Body of pancreas (tissue), 4 donors: ENCODE measurements around the gene LIN52.

Experiments used
- POLR2A ChIP-seq, 3 donors: fragments of 450-650 bp; IDR thresholded peaks; one replicate each; pipeline ENCODE4 v1.6.1; 2016; ENCODE audit warnings: antibody characterized with exemption in 3 of 3, mild to moderate bottlenecking in 2 of 3
- TF ChIP-seq, protein P1 (sequence below), 7 experiments: fragments of 450-650 bp in 4 of 7; fragments of 200-600 bp in 3 of 7; sonication (generic) in 3 of 7; IDR thresholded peaks; one replicate each; pipeline ENCODE4 v1.5.1; 2016 to 2019; ENCODE audit warnings: antibody characterized with exemption in 7 of 7

DNA sequence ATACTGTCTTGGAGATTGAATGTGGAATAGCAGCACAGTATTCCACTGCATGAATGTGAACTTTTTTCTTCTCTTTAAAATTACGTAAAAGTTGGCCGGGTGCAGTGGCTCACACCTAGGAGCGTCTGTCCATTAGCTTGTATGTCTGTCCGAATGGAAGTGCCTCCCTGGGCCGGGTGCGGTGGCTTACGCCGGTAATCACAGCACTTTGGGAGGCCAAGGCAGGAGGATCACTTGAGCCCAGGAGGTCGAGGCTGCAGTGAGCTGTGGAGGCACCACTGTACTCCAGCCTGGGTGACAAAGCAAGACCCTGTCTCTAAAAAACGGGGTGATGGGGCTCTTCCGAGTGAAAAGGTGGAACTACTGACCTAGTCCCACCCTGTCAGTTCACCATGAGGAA lies 131.9 kb downstream of the LIN52 start:
- no peak for TF ChIP-seq POLR2A (IDR thresholded peaks at IDR 0.05)
- TF ChIP-seq, protein P1, sequence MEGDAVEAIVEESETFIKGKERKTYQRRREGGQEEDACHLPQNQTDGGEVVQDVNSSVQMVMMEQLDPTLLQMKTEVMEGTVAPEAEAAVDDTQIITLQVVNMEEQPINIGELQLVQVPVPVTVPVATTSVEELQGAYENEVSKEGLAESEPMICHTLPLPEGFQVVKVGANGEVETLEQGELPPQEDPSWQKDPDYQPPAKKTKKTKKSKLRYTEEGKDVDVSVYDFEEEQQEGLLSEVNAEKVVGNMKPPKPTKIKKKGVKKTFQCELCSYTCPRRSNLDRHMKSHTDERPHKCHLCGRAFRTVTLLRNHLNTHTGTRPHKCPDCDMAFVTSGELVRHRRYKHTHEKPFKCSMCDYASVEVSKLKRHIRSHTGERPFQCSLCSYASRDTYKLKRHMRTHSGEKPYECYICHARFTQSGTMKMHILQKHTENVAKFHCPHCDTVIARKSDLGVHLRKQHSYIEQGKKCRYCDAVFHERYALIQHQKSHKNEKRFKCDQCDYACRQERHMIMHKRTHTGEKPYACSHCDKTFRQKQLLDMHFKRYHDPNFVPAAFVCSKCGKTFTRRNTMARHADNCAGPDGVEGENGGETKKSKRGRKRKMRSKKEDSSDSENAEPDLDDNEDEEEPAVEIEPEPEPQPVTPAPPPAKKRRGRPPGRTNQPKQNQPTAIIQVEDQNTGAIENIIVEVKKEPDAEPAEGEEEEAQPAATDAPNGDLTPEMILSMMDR (IDR thresholded peaks at IDR 0.05), result no peak
